HepG2 (cell line): ENCODE results near the gene GRM8. TPM values are rescaled to one million over a fixed set of nuclear protein-coding genes. Genes with fewer than 3 reads are reported as not detected.

Experiments used
- ATAC-seq: fragments of 200-7000 bp; cut with Tn5 transposase; 3 replicates; pipeline ENCODE4 v1.9.1; 2020; ENCODE audit warnings: mild to moderate bottlenecking, moderate library complexity
- BruUV-seq: library from RNA; stranded (reverse); fragments of 400-500 nt; replicated peaks from 2 replicates; lab custom pipeline; 2021; lab: Mats Ljungman, UMichigan
- CTCF ChIA-PET: fragments of 300-600 bp; formaldehyde crosslinking; extraction: SDS; loops from one replicate; lab custom pipeline; 2021; ENCODE audit warnings: low total read pairs, inconsistent platforms, low intra/inter-chr PET ratio; lab: Yijun Ruan, JAX
- POLR2A ChIA-PET: fragments of 350-600 bp; sonication (Branson Sonifier 250); formaldehyde crosslinking; loops from one replicate; lab custom pipeline; 2020; ENCODE audit warnings: antibody characterized with exemption, inconsistent platforms; lab: Yijun Ruan, JAX
- DNase-seq: peaks from one replicate; pipeline ENCODE4 v3.0.0-alpha.2; 2015; ENCODE audit warnings: low spot score
- FAIRE-seq: peaks from 3 replicates; lab custom pipeline; 2011; peaks lifted over from hg19 to GRCh38; lab: Jason Lieb, UNC
- H2AFZ ChIP-seq: one replicate; pipeline ENCODE4 v1.6.1; 2011; ENCODE audit warnings: low read length, inconsistent platforms
- H3K27ac ChIP-seq: fragments of 300-600 bp; 3 replicates; pipeline ENCODE4 v1.8.0; 2011; ENCODE audit warnings: mixed run types, mild to moderate bottlenecking, mixed read lengths, low read length, inconsistent platforms; ENCODE audit not compliant: insufficient read depth; ENCODE audit errors: extremely low read length
- H3K27me3 ChIP-seq, 2 experiments: fragments of 200-600 bp in 1 of 2; 2 replicates in 1 of 2; 3 replicates in 1 of 2; pipeline versions ENCODE4 v1.6.0 to v1.8.0; 2011; ENCODE audit warnings: low read length in 2 of 2, mild to moderate bottlenecking in 2 of 2, moderate library complexity in 2 of 2, inconsistent platforms in 1 of 2; ENCODE audit not compliant: insufficient read depth in 2 of 2, control insufficient read depth in 1 of 2
- H3K36me3 ChIP-seq, 2 experiments: fragments of 200-600 bp in 1 of 2; replicated peaks in 1 of 2; 2 replicates in 1 of 2; 3 replicates in 1 of 2; pipeline versions ENCODE4 v1.5.1 to v1.8.0; 2011; ENCODE audit warnings: low read length in 2 of 2, inconsistent platforms in 1 of 2; ENCODE audit not compliant: insufficient read depth in 2 of 2, control insufficient read depth in 1 of 2
- H3K4me1 ChIP-seq: 2 replicates; pipeline ENCODE4 v1.5.1; 2012; ENCODE audit warnings: low read length, inconsistent platforms; ENCODE audit not compliant: insufficient read depth
- H3K4me2 ChIP-seq: 2 replicates; pipeline ENCODE4 v1.6.0; 2011; ENCODE audit warnings: low read depth, low read length, inconsistent platforms
- H3K4me3 ChIP-seq, 3 experiments: fragments of 200-600 bp in 1 of 3; sonication (generic), shearing (Covaris generic) in 1 of 3; replicated peaks in 1 of 3; 2 replicates each; pipeline ENCODE4 v1.5.1; 2011 to 2016; ENCODE audit warnings: low read length in 3 of 3, inconsistent platforms in 2 of 3, low read depth in 2 of 3, mild to moderate bottlenecking in 2 of 3, control low read depth in 1 of 3, mixed read lengths in 1 of 3; ENCODE audit not compliant: insufficient read depth in 1 of 3
- H3K79me2 ChIP-seq: one replicate; pipeline ENCODE4 v1.6.1; 2011; ENCODE audit warnings: low read length, inconsistent platforms; ENCODE audit not compliant: insufficient read depth
- H3K9ac ChIP-seq: 2 replicates; pipeline ENCODE4 v1.6.0; 2011; ENCODE audit warnings: mild to moderate bottlenecking, low read depth, low read length, inconsistent platforms; ENCODE audit not compliant: insufficient read depth
- H3K9me3 ChIP-seq: 2 replicates; pipeline ENCODE4 v1.5.1; 2012; ENCODE audit warnings: mild to moderate bottlenecking, low read length
- H4K20me1 ChIP-seq: 2 replicates; pipeline ENCODE4 v1.6.0; 2011; ENCODE audit warnings: inconsistent platforms, mild to moderate bottlenecking, low read length, moderate library complexity; ENCODE audit not compliant: insufficient read depth
- MLLT10 ChIP-seq: sonication (generic); formaldehyde crosslinking; IDR thresholded peaks from 2 replicates; pipeline ENCODE4 v1.4.0; 2020; ENCODE audit warnings: missing genetic modification reagents
- PAF1 ChIP-seq: IDR thresholded peaks from 2 replicates; pipeline ENCODE4 v1.6.1; 2016; ENCODE audit warnings: missing genetic modification reagents, missing compliant biosample characterization
- ZBTB20 ChIP-seq: sonication (generic); formaldehyde crosslinking; IDR thresholded peaks from 2 replicates; pipeline ENCODE4 v1.8.1; 2023; ENCODE audit warnings: missing genetic modification reagents, low read depth, mild to moderate bottlenecking, borderline replicate concordance
- ZBTB7B ChIP-seq: sonication (generic); formaldehyde crosslinking; IDR thresholded peaks from 2 replicates; pipeline ENCODE4 v1.4.0; 2020; ENCODE audit warnings: missing genetic modification reagents
- ZNF17 ChIP-seq: sonication (generic); formaldehyde crosslinking; IDR thresholded peaks from 2 replicates; pipeline ENCODE4 v1.5.0; 2020; ENCODE audit warnings: mild to moderate bottlenecking, missing genetic modification reagents
- ZNF451 ChIP-seq: sonication (generic); formaldehyde crosslinking; IDR thresholded peaks from 2 replicates; pipeline ENCODE4 v1.5.0; 2020; ENCODE audit warnings: mild to moderate bottlenecking, missing genetic modification reagents
- ZNF460 ChIP-seq: sonication (generic); formaldehyde crosslinking; IDR thresholded peaks from 2 replicates; pipeline ENCODE4 v1.5.1; 2020; ENCODE audit warnings: missing genetic modification reagents, mild to moderate bottlenecking, borderline replicate concordance
- ZNF564 ChIP-seq: sonication (generic); formaldehyde crosslinking; IDR thresholded peaks from 2 replicates; pipeline ENCODE4 v1.8.1; 2023; ENCODE audit warnings: mild to moderate bottlenecking, missing genetic modification reagents
- ZZZ3 ChIP-seq: sonication (generic); formaldehyde crosslinking; IDR thresholded peaks from 2 replicates; pipeline ENCODE4 v1.4.0; 2020; ENCODE audit warnings: missing genetic modification reagents, mild to moderate bottlenecking, borderline replicate concordance
- WGBS: methylation state at CpG from one replicate; pipeline ENCODE4 v1.1.6; 2017; ENCODE audit warnings: low lambda C conversion rate; 5-methylcytosine and 5-hydroxymethylcytosine counted together
- in situ Hi-C: cut with HindIII; loops from 2 replicates; pipeline ENCODE4 v1.10.0; 2017; ENCODE audit warnings: low pct_unique_long_range_greater_than_20kb; ENCODE audit not compliant: extremely low pct_ligation_motif_present
- intact Hi-C: fragments of 100-400 bp; cut with micrococcal nuclease; formaldehyde crosslinking; loops from one replicate; pipeline ENCODE4 v1.10.0; 2022; ENCODE audit not compliant: unreplicated experiment
- polyA plus RNA-seq, 8 experiments: library from polyadenylated mRNA; depleted of rRNA in 3 of 8; stranded (reverse) in 7 of 8; unstranded in 1 of 8; fragments of >200 nt; fragmentation: Illumina TruSeq in 4 of 8; extraction: Trizol in 4 of 8; gene quantifications; 2 replicates each; pipeline versions ENCODE4 v1.2.1 to v1.2.3, GENCODE V29; 2011 to 2016; ENCODE audit warnings: low read depth in 4 of 8, missing spikeins in 1 of 8, mixed read lengths in 1 of 8; ENCODE audit not compliant: insufficient read depth in 1 of 8
- total RNA-seq, 5 experiments: library from RNA; depleted of rRNA; stranded (reverse); fragments of >200 nt; fragmentation: Illumina TruSeq; extraction: Trizol; gene quantifications; 2 replicates each; pipeline ENCODE4 v1.2.3, GENCODE V29; 2016; ENCODE audit warnings: low read depth in 1 of 5
- TF ChIP-seq, protein P1 (sequence below): sonication (generic); formaldehyde crosslinking; IDR thresholded peaks from 2 replicates; pipeline ENCODE4 v1.5.1; 2020; ENCODE audit warnings: mild to moderate bottlenecking, moderate library complexity, missing genetic modification reagents
- TF ChIP-seq, protein P2 (sequence below): IDR thresholded peaks from 2 replicates; pipeline ENCODE4 v1.6.1; 2012; ENCODE audit warnings: low read depth, low read length, improper control_type of control experiment
- TF ChIP-seq, protein P3 (sequence below): IDR thresholded peaks from 2 replicates; pipeline ENCODE4 v1.6.1; 2016; ENCODE audit warnings: mild to moderate bottlenecking
- TF ChIP-seq, protein P4 (sequence below): sonication (generic); formaldehyde crosslinking; IDR thresholded peaks from 2 replicates; pipeline ENCODE4 v1.4.0; 2020; ENCODE audit warnings: mild to moderate bottlenecking, low read depth, missing genetic modification reagents

Gene GRM8
- total and polyA plus RNA-seq, 2 of the 13 experiments (the other 11 are each of a cell fraction or from before 2014, with no cell fraction given): not detected

DNA sequence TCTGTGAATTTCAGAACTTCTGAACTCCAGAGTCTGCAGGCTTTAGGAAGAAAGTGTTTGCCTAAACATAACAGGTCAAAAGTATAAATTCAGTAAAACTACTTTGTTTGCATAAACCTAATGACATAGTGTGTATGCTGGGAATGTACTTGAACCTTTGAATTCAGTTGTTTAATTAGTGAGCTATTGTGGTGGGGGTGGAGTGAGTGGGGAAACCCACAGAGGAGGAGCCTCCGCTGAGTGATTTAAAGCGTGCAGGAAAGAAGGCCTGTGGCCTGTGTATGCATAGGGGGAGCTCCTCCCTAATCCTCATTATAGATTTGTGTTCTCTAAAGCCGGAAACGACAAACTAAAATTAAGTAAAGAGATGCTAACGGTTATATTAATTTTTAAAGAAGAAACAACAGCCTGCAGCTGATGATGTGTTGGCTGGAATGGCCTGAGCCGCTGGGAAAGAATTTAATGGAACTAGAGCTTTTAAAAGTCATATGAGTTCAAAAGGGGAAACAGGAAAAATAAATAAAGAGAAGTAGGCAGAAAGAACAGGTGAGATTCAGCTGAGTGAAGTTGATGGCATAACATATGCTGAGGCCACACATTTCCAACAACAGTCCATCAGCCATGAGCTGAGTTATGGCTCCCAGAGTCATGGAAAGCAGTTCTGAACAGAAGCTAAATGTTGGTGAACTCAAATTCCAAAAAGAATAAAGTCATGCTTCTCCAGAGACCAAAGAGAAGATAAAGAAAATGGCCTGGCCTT lies 595.0 kb downstream of the GRM8 start:
- H3K36me3 ChIP-seq: no peaks in the 10 kb centered on the region
- ChIA-PET CTCF (no interaction called here), POLR2A (no interaction called here)
- H3K79me2 ChIP-seq: no peaks in the 10 kb centered on the region
- no peak for TF ChIP-seq MLLT10 (CRISPR knock-in tag)
- no peak for TF ChIP-seq ZBTB20 (CRISPR knock-in tag)
- TF ChIP-seq, protein P1, sequence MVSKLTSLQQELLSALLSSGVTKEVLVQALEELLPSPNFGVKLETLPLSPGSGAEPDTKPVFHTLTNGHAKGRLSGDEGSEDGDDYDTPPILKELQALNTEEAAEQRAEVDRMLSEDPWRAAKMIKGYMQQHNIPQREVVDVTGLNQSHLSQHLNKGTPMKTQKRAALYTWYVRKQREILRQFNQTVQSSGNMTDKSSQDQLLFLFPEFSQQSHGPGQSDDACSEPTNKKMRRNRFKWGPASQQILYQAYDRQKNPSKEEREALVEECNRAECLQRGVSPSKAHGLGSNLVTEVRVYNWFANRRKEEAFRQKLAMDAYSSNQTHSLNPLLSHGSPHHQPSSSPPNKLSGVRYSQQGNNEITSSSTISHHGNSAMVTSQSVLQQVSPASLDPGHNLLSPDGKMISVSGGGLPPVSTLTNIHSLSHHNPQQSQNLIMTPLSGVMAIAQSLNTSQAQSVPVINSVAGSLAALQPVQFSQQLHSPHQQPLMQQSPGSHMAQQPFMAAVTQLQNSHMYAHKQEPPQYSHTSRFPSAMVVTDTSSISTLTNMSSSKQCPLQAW (CRISPR knock-in tag): no peak
- no peak for TF ChIP-seq ZNF460 (CRISPR knock-in tag)
- no peak for TF ChIP-seq ZBTB7B (CRISPR knock-in tag)
- no peak for TF ChIP-seq ZNF17 (CRISPR knock-in tag)
- TF ChIP-seq ZNF451 (CRISPR knock-in tag): no peak
- TF ChIP-seq, protein P2, sequence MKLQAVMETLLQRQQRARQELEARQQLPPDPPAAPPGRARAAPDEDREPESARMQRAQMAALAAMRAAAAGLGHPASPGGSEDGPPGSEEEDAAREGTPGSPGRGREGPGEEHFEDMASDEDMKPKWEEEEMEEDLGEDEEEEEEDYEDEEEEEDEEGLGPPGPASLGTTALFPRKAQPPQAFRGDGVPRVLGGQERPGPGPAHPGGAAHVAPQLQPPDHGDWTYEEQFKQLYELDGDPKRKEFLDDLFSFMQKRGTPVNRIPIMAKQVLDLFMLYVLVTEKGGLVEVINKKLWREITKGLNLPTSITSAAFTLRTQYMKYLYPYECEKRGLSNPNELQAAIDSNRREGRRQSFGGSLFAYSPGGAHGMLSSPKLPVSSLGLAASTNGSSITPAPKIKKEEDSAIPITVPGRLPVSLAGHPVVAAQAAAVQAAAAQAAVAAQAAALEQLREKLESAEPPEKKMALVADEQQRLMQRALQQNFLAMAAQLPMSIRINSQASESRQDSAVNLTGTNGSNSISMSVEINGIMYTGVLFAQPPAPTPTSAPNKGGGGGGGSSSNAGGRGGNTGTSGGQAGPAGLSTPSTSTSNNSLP: no peak
- TF ChIP-seq ZNF564: no peak
- TF ChIP-seq, protein P3, sequence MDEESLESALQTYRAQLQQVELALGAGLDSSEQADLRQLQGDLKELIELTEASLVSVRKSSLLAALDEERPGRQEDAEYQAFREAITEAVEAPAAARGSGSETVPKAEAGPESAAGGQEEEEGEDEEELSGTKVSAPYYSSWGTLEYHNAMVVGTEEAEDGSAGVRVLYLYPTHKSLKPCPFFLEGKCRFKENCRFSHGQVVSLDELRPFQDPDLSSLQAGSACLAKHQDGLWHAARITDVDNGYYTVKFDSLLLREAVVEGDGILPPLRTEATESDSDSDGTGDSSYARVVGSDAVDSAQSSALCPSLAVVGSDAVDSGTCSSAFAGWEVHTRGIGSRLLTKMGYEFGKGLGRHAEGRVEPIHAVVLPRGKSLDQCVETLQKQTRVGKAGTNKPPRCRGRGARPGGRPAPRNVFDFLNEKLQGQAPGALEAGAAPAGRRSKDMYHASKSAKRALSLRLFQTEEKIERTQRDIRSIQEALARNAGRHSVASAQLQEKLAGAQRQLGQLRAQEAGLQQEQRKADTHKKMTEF (CRISPR knock-in tag): no peak
- TF ChIP-seq, protein P4, sequence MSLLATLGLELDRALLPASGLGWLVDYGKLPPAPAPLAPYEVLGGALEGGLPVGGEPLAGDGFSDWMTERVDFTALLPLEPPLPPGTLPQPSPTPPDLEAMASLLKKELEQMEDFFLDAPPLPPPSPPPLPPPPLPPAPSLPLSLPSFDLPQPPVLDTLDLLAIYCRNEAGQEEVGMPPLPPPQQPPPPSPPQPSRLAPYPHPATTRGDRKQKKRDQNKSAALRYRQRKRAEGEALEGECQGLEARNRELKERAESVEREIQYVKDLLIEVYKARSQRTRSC (CRISPR knock-in tag): no peak
- TF ChIP-seq PAF1: no peak
- TF ChIP-seq ZZZ3: no peak
- FAIRE-seq: no peak
- in situ Hi-C loops: no loop called here
- H2AFZ ChIP-seq: no peak overlapping the region
- no peak overlapping the region for H3K4me3 ChIP-seq
- no TSS peak for BruUV-seq
- no peak overlapping the region for H3K9ac ChIP-seq
- peaks cover 9% of the 10 kb centered on the region; the same call in 1 of the 2 replicates for H3K4me1 ChIP-seq
- DNase-seq: peak; percentile 10
- intact Hi-C loops: no loop called here
- H3K27ac ChIP-seq: no peak overlapping the region
- no peaks in the 10 kb centered on the region for H3K27me3 ChIP-seq
- peak overlapping the region; percentile 3; the same call in 1 of the 2 replicates for H3K4me2 ChIP-seq
- WGBS: 8% methylated on average over 6 of the region's 6 CpGs
- ATAC-seq: peak; percentile 92
- H3K9me3 ChIP-seq: peaks cover 14% of the 10 kb centered on the region
- no peaks in the 10 kb centered on the region for H4K20me1 ChIP-seq
